Astrocyte (in vitro differentiated cells and primary cell): Measurements from ENCODE around the gene ZNRF4. TPM values are rescaled to one million over a fixed set of nuclear protein-coding genes. Genes with fewer than 3 reads are reported as not detected.

Experiments used
- DNase-seq: peaks from one replicate; pipeline ENCODE4 v3.0.0-alpha.2; 2010; ENCODE audit warnings: low read depth
- FAIRE-seq: peaks from 2 replicates; lab custom pipeline; 2011; peaks lifted over from hg19 to GRCh38; lab: Jason Lieb, UNC
- H2AFZ ChIP-seq: 2 replicates; pipeline ENCODE4 v1.6.0; 2012; ENCODE audit warnings: low read depth, low read length, inconsistent platforms
- H3K27ac ChIP-seq: 2 replicates; pipeline ENCODE4 v1.5.1; 2011; ENCODE audit warnings: low read depth, low read length, inconsistent platforms
- H3K27me3 ChIP-seq: 2 replicates; pipeline ENCODE4 v1.6.0; 2011; ENCODE audit warnings: low read length, inconsistent platforms; ENCODE audit not compliant: insufficient read depth
- H3K36me3 ChIP-seq: 2 replicates; pipeline ENCODE4 v1.5.1; 2011; ENCODE audit warnings: low read length, inconsistent platforms; ENCODE audit not compliant: insufficient read depth
- H3K4me1 ChIP-seq: 2 replicates; pipeline ENCODE4 v1.5.1; 2011; ENCODE audit warnings: low read length, inconsistent platforms; ENCODE audit not compliant: insufficient read depth
- H3K4me2 ChIP-seq: 2 replicates; pipeline ENCODE4 v1.6.0; 2012; ENCODE audit warnings: low read length, inconsistent platforms
- H3K4me3 ChIP-seq: 2 replicates; pipeline ENCODE4 v1.5.1; 2011; ENCODE audit warnings: low read depth, mild to moderate bottlenecking, low read length, inconsistent platforms; ENCODE audit not compliant: insufficient read depth
- H3K79me2 ChIP-seq: 2 replicates; pipeline ENCODE4 v1.6.0; 2012; ENCODE audit warnings: mild to moderate bottlenecking, low read length, inconsistent platforms; ENCODE audit not compliant: insufficient read depth
- H3K9ac ChIP-seq: 2 replicates; pipeline ENCODE4 v1.6.0; 2012; ENCODE audit warnings: mild to moderate bottlenecking, low read length, inconsistent platforms
- H3K9me3 ChIP-seq: 2 replicates; pipeline ENCODE4 v1.5.1; 2012; ENCODE audit warnings: low read depth, mild to moderate bottlenecking, low read length, inconsistent platforms; ENCODE audit not compliant: insufficient read depth
- H4K20me1 ChIP-seq: 2 replicates; pipeline ENCODE4 v1.6.0; 2012; ENCODE audit warnings: low read length, inconsistent platforms; ENCODE audit not compliant: insufficient read depth
- H3K27ac Mint-ChIP-seq: one replicate; pipeline ENCODE4 v1.8.0; 2021; ENCODE audit warnings: mild to moderate bottlenecking, mixed read lengths; ENCODE audit not compliant: unreplicated experiment
- H3K27me3 Mint-ChIP-seq: one replicate; pipeline ENCODE4 v1.8.0; 2021; ENCODE audit warnings: low read depth, mixed read lengths; ENCODE audit not compliant: unreplicated experiment
- H3K36me3 Mint-ChIP-seq: one replicate; pipeline ENCODE4 v1.8.0; 2021; ENCODE audit warnings: low read depth, mixed read lengths; ENCODE audit not compliant: unreplicated experiment
- H3K4me1 Mint-ChIP-seq: one replicate; pipeline ENCODE4 v1.8.0; 2021; ENCODE audit warnings: low read depth, mixed read lengths; ENCODE audit not compliant: unreplicated experiment
- H3K4me3 Mint-ChIP-seq: one replicate; pipeline ENCODE4 v1.8.0; 2021; ENCODE audit warnings: mild to moderate bottlenecking, moderate library complexity, mixed read lengths; ENCODE audit not compliant: unreplicated experiment
- H3K9me3 Mint-ChIP-seq: one replicate; pipeline ENCODE4 v1.8.0; 2021; ENCODE audit warnings: mild to moderate bottlenecking, mixed read lengths; ENCODE audit not compliant: unreplicated experiment
- EZH2 ChIP-seq: IDR thresholded peaks from 2 replicates; pipeline ENCODE4 v1.6.1; 2012; ENCODE audit warnings: mild to moderate bottlenecking, low read length, inconsistent platforms; ENCODE audit not compliant: insufficient read depth
- total RNA-seq: library from RNA; stranded (reverse); gene quantifications from 2 replicates; pipeline ENCODE4 v1.2.1, GENCODE V29; 2021
- TF ChIP-seq, protein P1 (sequence below): IDR thresholded peaks from 2 replicates; pipeline ENCODE4 v1.5.1; 2011; ENCODE audit warnings: low read depth, mild to moderate bottlenecking, inconsistent platforms, low read length, moderate library complexity; ENCODE audit not compliant: insufficient read depth

The ZNRF4 gene
- total RNA-seq, 1 donor from 2014 or later: not detected

DNA sequence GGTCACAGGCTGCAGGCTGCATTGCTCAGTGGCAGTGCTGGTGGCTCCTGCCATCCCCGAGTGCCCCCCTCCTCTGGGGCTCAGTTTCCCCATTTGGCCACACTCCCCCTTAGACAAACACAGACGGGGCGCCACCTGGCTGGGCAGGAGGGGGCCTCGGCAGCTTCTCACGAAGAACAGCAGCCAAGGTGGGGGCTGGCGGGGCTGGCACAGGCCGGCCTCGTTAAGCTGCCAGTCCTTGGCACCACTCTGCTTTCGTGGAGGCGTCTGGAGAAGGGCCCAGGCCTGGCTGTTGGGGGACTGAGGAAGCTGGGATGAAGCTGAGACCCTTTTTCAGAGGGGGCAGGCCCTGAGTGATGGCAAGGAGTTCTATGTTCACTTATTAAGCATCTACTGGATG is 3.7 kb upstream of the ZNRF4 start:
- Mint-ChIP-seq H3K27me3 (peaks cover 31% of the 10 kb centered on the region), H3K36me3 (peaks cover 3% of the 10 kb centered on the region), H3K27ac (no peak overlapping the region), H3K4me1 (peaks cover 3% of the 10 kb centered on the region), H3K9me3 (peaks cover 13% of the 10 kb centered on the region), H3K4me3 (no peak overlapping the region)
- H3K27me3 ChIP-seq: peaks cover 10% of the 10 kb centered on the region
- no peak overlapping the region for H2AFZ ChIP-seq
- no peak overlapping the region for H3K9ac ChIP-seq
- H3K4me3 ChIP-seq: no peak overlapping the region
- no peaks in the 10 kb centered on the region for H3K79me2 ChIP-seq
- no peak overlapping the region for H3K4me2 ChIP-seq
- no peak for TF ChIP-seq EZH2
- TF ChIP-seq, protein P1, sequence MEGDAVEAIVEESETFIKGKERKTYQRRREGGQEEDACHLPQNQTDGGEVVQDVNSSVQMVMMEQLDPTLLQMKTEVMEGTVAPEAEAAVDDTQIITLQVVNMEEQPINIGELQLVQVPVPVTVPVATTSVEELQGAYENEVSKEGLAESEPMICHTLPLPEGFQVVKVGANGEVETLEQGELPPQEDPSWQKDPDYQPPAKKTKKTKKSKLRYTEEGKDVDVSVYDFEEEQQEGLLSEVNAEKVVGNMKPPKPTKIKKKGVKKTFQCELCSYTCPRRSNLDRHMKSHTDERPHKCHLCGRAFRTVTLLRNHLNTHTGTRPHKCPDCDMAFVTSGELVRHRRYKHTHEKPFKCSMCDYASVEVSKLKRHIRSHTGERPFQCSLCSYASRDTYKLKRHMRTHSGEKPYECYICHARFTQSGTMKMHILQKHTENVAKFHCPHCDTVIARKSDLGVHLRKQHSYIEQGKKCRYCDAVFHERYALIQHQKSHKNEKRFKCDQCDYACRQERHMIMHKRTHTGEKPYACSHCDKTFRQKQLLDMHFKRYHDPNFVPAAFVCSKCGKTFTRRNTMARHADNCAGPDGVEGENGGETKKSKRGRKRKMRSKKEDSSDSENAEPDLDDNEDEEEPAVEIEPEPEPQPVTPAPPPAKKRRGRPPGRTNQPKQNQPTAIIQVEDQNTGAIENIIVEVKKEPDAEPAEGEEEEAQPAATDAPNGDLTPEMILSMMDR: no peak
- FAIRE-seq (no peak), DNase-seq (no peak)
- H3K9me3 ChIP-seq: peaks cover 4% of the 10 kb centered on the region
- no peak overlapping the region for H3K27ac ChIP-seq
- no peaks in the 10 kb centered on the region for H3K4me1 ChIP-seq
- H4K20me1 ChIP-seq: no peaks in the 10 kb centered on the region
- no peaks in the 10 kb centered on the region for H3K36me3 ChIP-seq

DNA sequence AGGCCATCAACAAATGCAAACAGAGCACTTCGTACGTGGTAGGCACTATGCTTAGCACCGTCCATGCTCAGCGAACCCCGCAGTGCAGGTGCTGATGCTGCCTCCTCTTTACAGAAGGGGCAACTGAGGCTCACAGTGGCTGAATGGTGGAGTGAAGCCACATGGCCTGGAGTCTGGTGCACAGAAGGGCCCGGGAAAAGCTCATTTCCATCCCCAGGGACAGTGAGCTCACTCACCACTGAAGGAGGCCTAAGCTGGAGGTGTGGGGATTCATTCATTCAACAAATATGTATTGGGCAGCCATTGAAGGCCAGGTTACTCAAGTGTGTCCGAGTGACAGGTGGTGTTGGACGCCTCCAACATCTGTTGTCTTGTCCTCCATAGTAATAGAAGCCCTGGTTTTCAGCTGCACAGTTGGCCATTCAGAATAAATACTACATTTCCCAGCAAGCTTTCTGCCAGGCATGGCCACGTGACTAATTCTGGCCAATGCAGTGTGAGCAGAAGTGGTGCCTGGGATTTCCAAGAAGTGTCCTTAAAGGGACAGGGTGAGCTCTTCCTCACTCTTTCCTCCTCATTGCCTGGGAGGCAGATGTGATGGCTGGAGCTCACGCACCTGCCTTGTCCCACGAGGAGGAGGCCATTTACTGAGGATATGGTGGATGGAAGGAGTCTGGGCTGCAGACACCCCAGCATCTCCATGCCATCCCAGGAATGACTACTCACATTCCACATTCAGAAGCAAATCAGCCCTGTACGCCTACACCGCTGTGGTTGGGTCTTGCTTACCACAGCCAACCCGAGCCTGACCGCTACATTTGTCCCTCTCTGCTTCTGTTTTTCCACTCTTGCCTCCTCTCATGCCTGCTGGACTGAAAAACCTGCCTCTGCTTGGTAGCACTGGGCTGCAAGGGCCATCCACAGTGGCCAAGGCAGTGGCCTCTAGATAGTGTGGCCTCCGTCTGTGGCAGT is 2.3 kb upstream of the ZNRF4 start:
- Histone ChIP-seq H3K4me1 (no peaks in the 10 kb centered on the region), H3K4me3 (no peak overlapping the region), H3K36me3 (no peaks in the 10 kb centered on the region), H3K4me2 (no peak overlapping the region), H4K20me1 (no peaks in the 10 kb centered on the region), H2AFZ (no peak overlapping the region), H3K9ac (no peak overlapping the region), H3K27me3 (peaks cover 8% of the 10 kb centered on the region), H3K9me3 (peaks cover 4% of the 10 kb centered on the region), H3K27ac (no peak overlapping the region), H3K79me2 (no peaks in the 10 kb centered on the region)
- DNase-seq (no peak), FAIRE-seq (no peak)
- H3K27ac Mint-ChIP-seq: no peak overlapping the region
- H3K4me1 Mint-ChIP-seq: peaks cover 1% of the 10 kb centered on the region
- peaks cover 3% of the 10 kb centered on the region for H3K36me3 Mint-ChIP-seq
- no peak overlapping the region for H3K4me3 Mint-ChIP-seq
- peaks cover 30% of the 10 kb centered on the region for H3K27me3 Mint-ChIP-seq
- H3K9me3 Mint-ChIP-seq: peaks cover 15% of the 10 kb centered on the region
- TF ChIP-seq, protein P1: no peak
- no peak for TF ChIP-seq EZH2

DNA sequence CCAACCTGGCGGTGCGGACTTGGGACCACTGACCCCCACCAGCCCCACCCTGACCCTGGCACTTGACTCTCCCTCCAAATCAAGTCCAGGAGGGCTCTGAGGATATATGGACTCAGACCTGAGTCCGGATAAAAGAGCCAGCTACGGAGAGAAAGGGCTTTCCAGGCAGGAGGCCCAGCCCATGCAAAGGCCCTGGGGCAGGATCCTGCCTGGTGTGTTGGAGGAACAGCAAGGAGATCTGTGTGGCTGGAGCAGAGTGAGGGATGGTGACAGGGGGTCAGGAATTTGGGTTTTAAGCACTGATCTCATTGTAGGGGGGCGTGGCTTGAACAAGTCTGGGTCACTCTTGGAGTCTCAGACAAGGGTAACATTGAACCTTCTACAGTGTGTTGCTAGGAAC is 474 bp upstream of the ZNRF4 start:
- no peak overlapping the region for H3K27ac Mint-ChIP-seq
- peaks cover 14% of the 10 kb centered on the region for H3K9me3 Mint-ChIP-seq
- H3K4me1 Mint-ChIP-seq: no peaks in the 10 kb centered on the region
- no peaks in the 10 kb centered on the region for H3K79me2 ChIP-seq
- H3K4me3 ChIP-seq: no peak overlapping the region
- H4K20me1 ChIP-seq: no peaks in the 10 kb centered on the region
- no peak overlapping the region for H2AFZ ChIP-seq
- FAIRE-seq (no peak), DNase-seq (no peak)
- no peaks in the 10 kb centered on the region for H3K36me3 ChIP-seq
- H3K4me3 Mint-ChIP-seq: no peak overlapping the region
- peaks cover 3% of the 10 kb centered on the region for H3K36me3 Mint-ChIP-seq
- H3K27me3 ChIP-seq: peaks cover 2% of the 10 kb centered on the region
- H3K27ac ChIP-seq: no peak overlapping the region
- H3K27me3 Mint-ChIP-seq: peaks cover 24% of the 10 kb centered on the region
- no peak overlapping the region for H3K9ac ChIP-seq
- no peak overlapping the region for H3K4me2 ChIP-seq
- no peaks in the 10 kb centered on the region for H3K4me1 ChIP-seq
- peaks cover 4% of the 10 kb centered on the region for H3K9me3 ChIP-seq
- TF ChIP-seq, protein P1: no peak
- TF ChIP-seq EZH2: no peak
